MM.1S (cell line): ENCODE measurements around the gene INSRR.

Experiments used
- CTCF ChIP-seq: fragments of 300-600 bp; sonication (generic); IDR thresholded peaks from 2 replicates; pipeline ENCODE4 v1.5.1; 2016; ENCODE audit warnings: antibody characterized with exemption, low read length, mixed read lengths
- EZH2phosphoT487 ChIP-seq: fragments of 300-600 bp; sonication (generic); IDR thresholded peaks from 2 replicates; pipeline ENCODE4 v1.6.1; 2018; ENCODE audit warnings: antibody characterized with exemption, low read length

GRCh38 chr1:156875341-156875615 lies 16.4 kb upstream of the INSRR start:
- TF ChIP-seq CTCF (no peak), EZH2phosphoT487 (no peak)
